Neural cell (in vitro differentiated cells): Measurements from ENCODE around the gene MPND. TPM values are rescaled to one million over a fixed set of nuclear protein-coding genes. Genes with fewer than 3 reads are reported as not detected.

Experiments
- H2AFZ ChIP-seq: fragments of 200-600, 300-800 bp; sonication (generic), shearing (Covaris generic); 2 replicates; pipeline ENCODE4 v1.6.0; 2014; ENCODE audit warnings: low read depth, mild to moderate bottlenecking, antibody characterized with exemption, low read length, moderate library complexity
- H3F3A ChIP-seq: fragments of 200-600 bp; shearing (Covaris generic); 2 replicates; pipeline ENCODE4 v1.6.1; 2016; ENCODE audit warnings: mild to moderate bottlenecking, moderate library complexity, mixed read lengths, antibody characterized with exemption, low read length; ENCODE audit not compliant: insufficient read depth, poor library complexity, severe bottlenecking
- H3K27ac ChIP-seq: fragments of 200-600, 300-800 bp; sonication (generic), shearing (Covaris generic); 2 replicates; pipeline ENCODE4 v1.5.1; 2014; ENCODE audit warnings: mild to moderate bottlenecking, low read length, moderate library complexity
- H3K27me3 ChIP-seq: fragments of 300-800, 200-600 bp; sonication (generic), shearing (Covaris generic); 2 replicates; pipeline ENCODE4 v1.6.0; 2014; ENCODE audit warnings: mild to moderate bottlenecking, low read depth, low read length, moderate library complexity; ENCODE audit not compliant: insufficient read depth
- H3K36me3 ChIP-seq: fragments of 300-800, 200-600 bp; sonication (generic), shearing (Covaris generic); 2 replicates; pipeline ENCODE4 v1.5.1; 2014; ENCODE audit warnings: mild to moderate bottlenecking, antibody characterized with exemption, low read length, moderate library complexity; ENCODE audit not compliant: insufficient read depth
- H3K4me2 ChIP-seq: fragments of 300-800, 200-600 bp; sonication (generic), shearing (Covaris generic); 2 replicates; pipeline ENCODE4 v1.6.0; 2014; ENCODE audit warnings: mild to moderate bottlenecking, low read length
- H3K4me3 ChIP-seq: fragments of 300-800, 200-600 bp; sonication (generic), shearing (Covaris generic); 2 replicates; pipeline ENCODE4 v1.5.1; 2014; ENCODE audit warnings: mild to moderate bottlenecking, low read length, moderate library complexity
- H3K79me2 ChIP-seq: fragments of 200-600 bp; shearing (Covaris generic); replicated peaks from 2 replicates; pipeline ENCODE4 v1.6.0; 2014; ENCODE audit warnings: mild to moderate bottlenecking, low read length, moderate library complexity; ENCODE audit not compliant: insufficient read depth
- H3K9ac ChIP-seq: fragments of 300-800, 200-600 bp; sonication (generic), shearing (Covaris generic); 2 replicates; pipeline ENCODE4 v1.6.1; 2016; ENCODE audit warnings: mild to moderate bottlenecking, low read length, mixed read lengths
- H3K9me2 ChIP-seq: fragments of 200-600 bp; shearing (Covaris generic); 2 replicates; pipeline ENCODE4 v1.6.1; 2016; ENCODE audit warnings: mild to moderate bottlenecking, low read length, mixed read lengths; ENCODE audit not compliant: insufficient read depth
- H3K9me3 ChIP-seq: fragments of 200-600, 300-800 bp; sonication (generic), shearing (Covaris generic); 2 replicates; pipeline ENCODE4 v1.6.1; 2016; ENCODE audit warnings: mild to moderate bottlenecking, mixed run types, low read length, moderate library complexity, mixed read lengths
- H4K20me1 ChIP-seq: fragments of 200-600 bp; shearing (Covaris generic); 2 replicates; pipeline ENCODE4 v1.6.1; 2016; ENCODE audit warnings: mild to moderate bottlenecking, mixed run types; ENCODE audit not compliant: insufficient read depth
- CTCF ChIP-seq: fragments of 450-650 bp; IDR thresholded peaks from 2 replicates; pipeline ENCODE4 v1.5.1; 2014; ENCODE audit warnings: antibody characterized with exemption, mild to moderate bottlenecking, moderate library complexity; ENCODE audit not compliant: poor library complexity, severe bottlenecking
- EP300 ChIP-seq: fragments of 450-650 bp; conservative IDR thresholded peaks from 2 replicates; pipeline ENCODE4 v1.6.1; 2014; ENCODE audit warnings: antibody characterized with exemption, mild to moderate bottlenecking, moderate library complexity; ENCODE audit not compliant: poor library complexity, severe bottlenecking
- EZH2 ChIP-seq: fragments of 200-600, 300-800 bp; shearing (Covaris generic), sonication (generic); IDR thresholded peaks from 2 replicates; pipeline ENCODE4 v1.6.1; 2014; ENCODE audit warnings: antibody characterized with exemption, low read length, borderline replicate concordance, mild to moderate bottlenecking; ENCODE audit not compliant: insufficient read depth, poor library complexity, severe bottlenecking
- MXI1 ChIP-seq: fragments of 450-650 bp; conservative IDR thresholded peaks from 2 replicates; pipeline ENCODE4 v1.6.1; 2014; ENCODE audit warnings: antibody characterized with exemption, mild to moderate bottlenecking; ENCODE audit not compliant: poor library complexity, severe bottlenecking
- POLR2AphosphoS5 ChIP-seq: IDR thresholded peaks from 2 replicates; pipeline ENCODE4 v1.6.1; 2012
- RAD21 ChIP-seq: fragments of 450-650 bp; conservative IDR thresholded peaks from 2 replicates; pipeline ENCODE4 v1.6.1; 2014; ENCODE audit warnings: antibody characterized with exemption, mild to moderate bottlenecking, moderate library complexity
- SMC3 ChIP-seq: fragments of 450-650 bp; conservative IDR thresholded peaks from 2 replicates; pipeline ENCODE4 v1.6.1; 2014; ENCODE audit warnings: antibody characterized with exemption, mild to moderate bottlenecking, moderate library complexity; ENCODE audit not compliant: poor library complexity
- TAF1 ChIP-seq: IDR thresholded peaks from 2 replicates; pipeline ENCODE4 v1.6.1; 2012; ENCODE audit warnings: low read depth
- polyA plus RNA-seq: library from polyadenylated mRNA; depleted of rRNA; stranded (reverse); fragments of >200 nt; gene quantifications from 2 replicates; pipeline ENCODE4 v1.2.3, GENCODE V29; 2014
- TF ChIP-seq, protein P1 (sequence below): IDR thresholded peaks from 2 replicates; pipeline ENCODE4 v1.6.1; 2012; ENCODE audit warnings: borderline replicate concordance

Gene MPND
- polyA plus RNA-seq, 1 donor from 2014 or later = 34.8 TPM

DNA sequence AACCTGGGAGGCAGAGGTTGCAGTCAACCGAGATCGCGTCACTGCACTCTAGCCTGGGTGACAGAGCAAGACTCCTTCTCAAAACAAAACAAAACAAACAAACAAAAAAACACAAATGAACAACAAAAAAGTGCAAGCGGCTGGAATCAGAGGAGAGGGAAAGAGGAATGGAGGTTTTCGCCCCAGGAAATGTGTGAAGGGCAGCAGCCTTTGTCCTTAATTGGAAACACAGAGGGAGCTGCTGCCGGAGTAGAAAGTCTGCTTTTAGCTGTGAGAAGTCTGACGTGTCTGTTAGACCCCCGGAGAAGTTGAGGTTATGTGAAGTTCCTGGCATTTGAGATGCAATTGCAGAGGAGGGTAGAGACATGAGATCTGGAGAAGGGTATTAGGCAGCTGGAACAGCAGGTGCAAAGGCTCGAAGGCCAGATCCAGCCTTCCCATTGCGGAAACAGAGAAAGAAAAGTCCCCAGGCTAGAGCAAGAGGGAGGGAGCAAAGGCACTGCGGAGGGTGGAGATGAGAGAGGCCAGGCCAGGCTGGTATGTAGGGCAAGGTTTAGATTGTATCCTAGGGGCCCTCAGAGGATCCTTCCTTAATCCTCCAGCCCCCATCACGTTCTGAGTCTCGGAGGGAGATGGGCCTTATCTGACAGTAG, 41.6 kb upstream of the MPND start:
- H3K79me2 ChIP-seq = no peaks in the 10 kb centered on the region
- no peak overlapping the region for H3K9ac ChIP-seq
- H3F3A ChIP-seq = no peaks in the 10 kb centered on the region
- H3K4me2 ChIP-seq = no peak overlapping the region
- TF ChIP-seq, protein P1, sequence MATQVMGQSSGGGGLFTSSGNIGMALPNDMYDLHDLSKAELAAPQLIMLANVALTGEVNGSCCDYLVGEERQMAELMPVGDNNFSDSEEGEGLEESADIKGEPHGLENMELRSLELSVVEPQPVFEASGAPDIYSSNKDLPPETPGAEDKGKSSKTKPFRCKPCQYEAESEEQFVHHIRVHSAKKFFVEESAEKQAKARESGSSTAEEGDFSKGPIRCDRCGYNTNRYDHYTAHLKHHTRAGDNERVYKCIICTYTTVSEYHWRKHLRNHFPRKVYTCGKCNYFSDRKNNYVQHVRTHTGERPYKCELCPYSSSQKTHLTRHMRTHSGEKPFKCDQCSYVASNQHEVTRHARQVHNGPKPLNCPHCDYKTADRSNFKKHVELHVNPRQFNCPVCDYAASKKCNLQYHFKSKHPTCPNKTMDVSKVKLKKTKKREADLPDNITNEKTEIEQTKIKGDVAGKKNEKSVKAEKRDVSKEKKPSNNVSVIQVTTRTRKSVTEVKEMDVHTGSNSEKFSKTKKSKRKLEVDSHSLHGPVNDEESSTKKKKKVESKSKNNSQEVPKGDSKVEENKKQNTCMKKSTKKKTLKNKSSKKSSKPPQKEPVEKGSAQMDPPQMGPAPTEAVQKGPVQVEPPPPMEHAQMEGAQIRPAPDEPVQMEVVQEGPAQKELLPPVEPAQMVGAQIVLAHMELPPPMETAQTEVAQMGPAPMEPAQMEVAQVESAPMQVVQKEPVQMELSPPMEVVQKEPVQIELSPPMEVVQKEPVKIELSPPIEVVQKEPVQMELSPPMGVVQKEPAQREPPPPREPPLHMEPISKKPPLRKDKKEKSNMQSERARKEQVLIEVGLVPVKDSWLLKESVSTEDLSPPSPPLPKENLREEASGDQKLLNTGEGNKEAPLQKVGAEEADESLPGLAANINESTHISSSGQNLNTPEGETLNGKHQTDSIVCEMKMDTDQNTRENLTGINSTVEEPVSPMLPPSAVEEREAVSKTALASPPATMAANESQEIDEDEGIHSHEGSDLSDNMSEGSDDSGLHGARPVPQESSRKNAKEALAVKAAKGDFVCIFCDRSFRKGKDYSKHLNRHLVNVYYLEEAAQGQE = no peak
- TF ChIP-seq SMC3 = no peak
- no peak for TF ChIP-seq CTCF
- TF ChIP-seq POLR2AphosphoS5 = no peak
- TF ChIP-seq TAF1 = no peak
- TF ChIP-seq MXI1 = no peak
- TF ChIP-seq RAD21 = no peak
- TF ChIP-seq EP300 = no peak
- TF ChIP-seq EZH2 = no peak
- H3K4me3 ChIP-seq = no peak overlapping the region
- H3K9me2 ChIP-seq = no peaks in the 10 kb centered on the region
- H4K20me1 ChIP-seq = no peaks in the 10 kb centered on the region
- no peak overlapping the region for H3K27ac ChIP-seq
- no peaks in the 10 kb centered on the region for H3K9me3 ChIP-seq
- no peaks in the 10 kb centered on the region for H3K36me3 ChIP-seq
- H3K27me3 ChIP-seq = no peaks in the 10 kb centered on the region
- H2AFZ ChIP-seq = no peak overlapping the region

DNA sequence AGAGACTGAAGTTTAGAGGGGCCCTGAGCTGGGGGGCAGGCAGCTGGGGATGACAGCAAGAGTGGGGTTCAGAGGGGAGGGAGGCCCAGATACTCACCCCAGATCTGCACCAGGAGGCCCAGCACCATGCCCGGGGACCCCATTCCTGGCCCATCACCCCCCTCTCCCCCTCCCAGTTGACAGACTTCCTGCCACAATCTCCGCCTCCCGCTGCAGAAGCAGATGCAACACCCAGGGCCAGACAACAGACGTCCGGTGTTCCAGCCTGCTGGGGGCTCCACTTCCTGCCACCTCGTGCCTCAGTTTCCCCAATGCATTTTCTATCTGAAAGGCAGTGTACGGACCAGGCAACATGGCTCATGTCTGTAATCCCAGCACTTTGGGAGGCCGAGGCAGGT, 41.1 kb upstream of the MPND start, which contains the start of gene TMIGD2:
Gene TMIGD2, minus strand, starts transcription at position 147 of the 398 bp plus-strand sequence. Its CDS starts 4 bp downstream, at position 143.
- Histone ChIP-seq H3K4me2 (no peak within 1 kb of the TSS), H3K9me2 (no peaks in the 10 kb centered on the region), H3K79me2 (no peaks in the 10 kb centered on the region), H2AFZ (no peak within 1 kb of the TSS), H3K36me3 (no peaks in the 10 kb centered on the region), H3K27me3 (no peaks in the 10 kb centered on the region), H4K20me1 (no peaks in the 10 kb centered on the region), H3K9ac (no peak within 1 kb of the TSS), H3K9me3 (no peaks in the 10 kb centered on the region), H3K4me3 (no peak within 1 kb of the TSS), H3F3A (no peaks in the 10 kb centered on the region), H3K27ac (no peak within 1 kb of the TSS)
- TF ChIP-seq RAD21 (no peak), EP300 (no peak), TAF1 (no peak), SMC3 (no peak), MXI1 (no peak), POLR2AphosphoS5 (no peak), EZH2 (no peak), CTCF (no peak)
- TF ChIP-seq, protein P1 = no peak
